BJ (cell line): ENCODE results near the gene ATP5PD. TPM values are rescaled to one million over a fixed set of nuclear protein-coding genes. Genes with fewer than 3 reads are reported as not detected.

Source experiments
- CTCF ChIA-PET: fragments of 350-600 bp; formaldehyde crosslinking; extraction: SDS; loops from one replicate; lab custom pipeline; 2021; ENCODE audit warnings: antibody characterized with exemption, inconsistent platforms; lab: Yijun Ruan, JAX
- POLR2A ChIA-PET: fragments of 300-600 bp; sonication (Branson Sonifier 250); formaldehyde crosslinking; extraction: SDS; loops from one replicate; lab custom pipeline; 2021; ENCODE audit warnings: antibody characterized with exemption; lab: Charles Lee
- DNase-seq: peaks from one replicate; pipeline ENCODE4 v3.0.0-alpha.2; 2011; ENCODE audit warnings: low read depth
- H3K27me3 ChIP-seq: 2 replicates; pipeline ENCODE4 v1.6.0; 2011; ENCODE audit warnings: low read length; ENCODE audit not compliant: control insufficient read depth, insufficient read depth
- H3K36me3 ChIP-seq: 2 replicates; pipeline ENCODE4 v1.5.1; 2011; ENCODE audit warnings: low read length; ENCODE audit not compliant: control insufficient read depth, insufficient read depth
- H3K4me3 ChIP-seq: 2 replicates; pipeline ENCODE4 v1.5.1; 2011; ENCODE audit warnings: low read depth, mild to moderate bottlenecking, control low read depth, low read length
- polyA plus RNA-seq: library from polyadenylated mRNA; depleted of rRNA; stranded (reverse); fragments of >200 nt; gene quantifications from 2 replicates; pipeline ENCODE4 v1.2.3, GENCODE V29; 2011
- TF ChIP-seq, protein P1 (sequence below): IDR thresholded peaks from 2 replicates; pipeline ENCODE4 v1.5.1; 2011; ENCODE audit warnings: low read depth, mild to moderate bottlenecking, control low read depth, inconsistent platforms, low read length, moderate library complexity; ENCODE audit not compliant: insufficient read depth

Gene ATP5PD
- polyA plus RNA-seq, 1 experiment, result 160 TPM

DNA sequence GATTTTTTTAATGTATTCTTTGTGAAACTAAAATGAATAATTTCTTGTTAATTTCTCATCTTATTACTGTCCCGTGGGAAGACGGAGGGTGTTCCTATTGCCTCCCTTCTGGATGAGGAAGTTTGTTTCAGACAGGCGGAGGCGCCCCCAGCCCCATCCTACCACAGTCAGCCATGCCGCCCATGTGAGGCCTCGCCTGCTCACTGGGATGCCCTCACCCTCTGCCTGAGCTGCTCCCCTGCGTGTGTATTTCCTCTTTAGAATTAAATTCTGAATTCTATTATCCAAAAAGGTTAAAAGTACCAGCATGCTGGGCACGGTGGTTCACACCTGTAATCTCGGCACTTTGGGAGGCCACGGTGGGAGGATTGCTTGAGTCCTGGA is 14.3 kb upstream of the ATP5PD start:
- TF ChIP-seq, protein P1, sequence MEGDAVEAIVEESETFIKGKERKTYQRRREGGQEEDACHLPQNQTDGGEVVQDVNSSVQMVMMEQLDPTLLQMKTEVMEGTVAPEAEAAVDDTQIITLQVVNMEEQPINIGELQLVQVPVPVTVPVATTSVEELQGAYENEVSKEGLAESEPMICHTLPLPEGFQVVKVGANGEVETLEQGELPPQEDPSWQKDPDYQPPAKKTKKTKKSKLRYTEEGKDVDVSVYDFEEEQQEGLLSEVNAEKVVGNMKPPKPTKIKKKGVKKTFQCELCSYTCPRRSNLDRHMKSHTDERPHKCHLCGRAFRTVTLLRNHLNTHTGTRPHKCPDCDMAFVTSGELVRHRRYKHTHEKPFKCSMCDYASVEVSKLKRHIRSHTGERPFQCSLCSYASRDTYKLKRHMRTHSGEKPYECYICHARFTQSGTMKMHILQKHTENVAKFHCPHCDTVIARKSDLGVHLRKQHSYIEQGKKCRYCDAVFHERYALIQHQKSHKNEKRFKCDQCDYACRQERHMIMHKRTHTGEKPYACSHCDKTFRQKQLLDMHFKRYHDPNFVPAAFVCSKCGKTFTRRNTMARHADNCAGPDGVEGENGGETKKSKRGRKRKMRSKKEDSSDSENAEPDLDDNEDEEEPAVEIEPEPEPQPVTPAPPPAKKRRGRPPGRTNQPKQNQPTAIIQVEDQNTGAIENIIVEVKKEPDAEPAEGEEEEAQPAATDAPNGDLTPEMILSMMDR, result no peak
- no peak for DNase-seq
- Histone ChIP-seq H3K27me3 (no peaks in the 10 kb centered on the region), H3K4me3 (no peak overlapping the region), H3K36me3 (peaks cover 24% of the 10 kb centered on the region)
- CTCF ChIA-PET, result interaction anchor here (0.6 to 4.7 kb wide), 18 partner anchors 9 to 211 kb away, joined by 3 to 35 read pairs (median 7); partner anchors contain the start of gene NT5C
- POLR2A ChIA-PET, result interaction anchor here (1.4 kb wide), 1 partner anchor 141 kb away, joined by 5 read pairs; no protein-coding TSS in a partner anchor

DNA sequence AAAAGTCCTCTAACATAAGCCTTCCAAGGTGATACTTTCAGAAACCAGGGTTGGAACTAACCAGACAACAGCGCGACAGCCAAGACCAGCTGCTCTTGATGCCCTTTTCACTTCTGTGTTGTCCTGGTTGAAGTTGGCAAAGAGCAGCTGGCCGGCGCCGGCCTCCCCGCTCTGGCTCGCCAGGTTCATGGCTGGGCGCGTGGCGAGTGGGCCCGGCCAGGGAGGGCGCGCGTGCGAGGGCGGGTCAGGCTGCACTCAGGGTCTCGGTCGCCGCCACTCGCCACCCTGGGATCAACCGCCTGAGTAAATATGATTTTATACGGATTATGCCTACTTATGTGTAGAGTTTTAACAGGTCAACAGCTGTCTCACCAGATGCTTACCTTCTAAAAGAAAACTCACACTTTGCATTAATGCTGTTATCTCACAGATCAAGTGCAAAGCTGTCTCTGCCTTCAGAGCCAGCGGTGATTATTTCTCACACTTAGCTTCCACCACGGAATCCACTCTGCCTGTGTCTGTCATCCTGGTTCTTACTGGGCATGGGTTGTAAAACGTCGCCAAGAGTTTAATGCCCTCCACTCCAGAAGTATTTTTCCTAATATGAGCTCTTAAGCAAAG is 13.8 kb upstream of the ATP5PD start:
- CTCF ChIA-PET, result interaction anchor here (0.5 to 4.7 kb wide), 31 partner anchors 9 to 344 kb away, joined by 3 to 35 read pairs (median 5); partner anchors contain the start of genes ATP5PD, KCTD2 and NT5C
- DNase-seq, result no peak
- TF ChIP-seq, protein P1, result no peak
- Histone ChIP-seq H3K4me3 (no peak overlapping the region), H3K36me3 (peaks cover 24% of the 10 kb centered on the region), H3K27me3 (no peaks in the 10 kb centered on the region)
- POLR2A ChIA-PET, result interaction anchor here (0.7 to 1.5 kb wide), 4 partner anchors 27 to 141 kb away, joined by 4 to 5 read pairs (median 5); partner anchors contain the start of gene SLC16A5

DNA sequence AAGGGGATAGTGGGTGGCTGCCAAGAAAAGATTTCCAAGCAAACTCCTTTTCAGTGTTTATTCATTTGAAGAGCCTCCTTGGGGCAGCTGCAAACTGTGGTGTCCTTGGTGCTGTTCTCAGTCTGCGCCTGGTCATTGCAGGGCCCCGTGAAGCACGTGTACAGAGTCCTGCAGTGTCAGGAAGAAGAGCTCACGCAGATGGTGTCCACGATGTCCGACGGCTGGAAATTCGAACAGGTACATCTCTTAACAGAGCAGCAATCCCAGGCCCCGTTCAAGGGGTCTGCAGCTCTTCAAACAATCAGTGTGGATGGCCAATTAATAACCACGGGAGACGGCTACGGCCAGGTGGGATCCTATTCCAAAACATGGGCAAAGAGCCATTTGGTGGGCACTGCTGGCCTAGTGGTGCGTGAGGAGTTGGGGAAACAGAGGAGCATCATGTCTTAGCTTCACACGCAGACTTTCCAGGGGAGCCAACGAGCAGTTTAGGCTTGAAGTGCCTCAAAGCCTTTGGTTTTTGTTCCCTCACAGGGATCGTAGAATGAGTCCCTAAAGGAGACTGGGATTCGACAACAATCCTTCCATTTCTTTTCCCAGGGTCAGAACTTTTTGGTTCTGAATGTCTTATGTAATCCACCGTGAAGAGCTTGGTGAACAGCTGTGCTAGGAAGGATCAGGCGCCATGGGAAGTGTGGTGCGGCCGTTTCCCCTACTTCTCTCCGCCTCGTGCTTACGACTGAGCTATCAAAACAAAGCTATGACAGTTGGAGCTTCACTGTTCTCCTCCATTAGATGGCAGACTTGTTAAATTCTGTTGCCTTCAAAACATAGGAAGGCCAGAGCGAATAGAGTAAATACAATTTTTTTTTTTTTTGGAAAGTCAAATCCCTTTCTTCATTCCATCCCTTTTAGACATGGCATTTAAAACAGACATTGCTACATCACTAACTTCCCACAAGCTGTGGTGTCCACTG is 12.9 kb upstream of the ATP5PD start:
- H3K27me3 ChIP-seq, result no peaks in the 10 kb centered on the region
- ChIA-PET CTCF (interaction anchor here (0.5 to 4.7 kb wide), 34 partner anchors 9 to 344 kb away, joined by 3 to 35 read pairs (median 5); partner anchors contain the start of genes ATP5PD, KCTD2, MRPL58 and NT5C), POLR2A (interaction anchor here (0.7 to 1.5 kb wide), 4 partner anchors 28 to 142 kb away, joined by 4 to 5 read pairs (median 5); partner anchors contain the start of gene SLC16A5)
- H3K4me3 ChIP-seq, result no peak overlapping the region
- DNase-seq, result peak; percentile 65
- TF ChIP-seq, protein P1, result peak; percentile 60
- peaks cover 23% of the 10 kb centered on the region for H3K36me3 ChIP-seq

DNA sequence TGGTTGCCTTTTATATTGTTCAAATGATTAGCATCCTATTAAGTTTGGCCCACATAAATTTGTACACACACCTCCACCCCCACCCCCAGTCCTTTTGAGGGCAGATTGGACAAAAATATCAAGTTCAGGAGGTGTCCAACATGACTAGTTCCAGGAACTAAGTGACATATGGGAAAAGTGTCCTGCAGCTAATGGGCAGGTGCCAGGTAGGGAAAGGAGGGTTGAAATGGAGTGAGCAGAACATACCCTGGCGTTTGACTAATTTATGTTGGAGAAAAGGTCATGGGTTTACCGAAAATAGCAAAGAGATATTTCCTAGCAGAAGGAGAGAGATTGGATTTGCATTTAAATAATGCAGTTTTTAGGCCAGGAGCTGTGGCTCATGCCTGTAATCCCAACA is 5.2 kb upstream of the ATP5PD start:
- TF ChIP-seq, protein P1, result no peak
- peaks cover 4% of the 10 kb centered on the region; the same call in 1 of the 2 replicates for H3K36me3 ChIP-seq
- CTCF ChIA-PET, result interaction anchor here (1.2 to 1.4 kb wide), 2 partner anchors 90 to 150 kb away, joined by 3 read pairs; no protein-coding TSS in a partner anchor
- H3K4me3 ChIP-seq, result no peak overlapping the region
- no peaks in the 10 kb centered on the region for H3K27me3 ChIP-seq
- POLR2A ChIA-PET, result no interaction called here
- no peak for DNase-seq
